ENCODE measurements around the gene TMEM128. TPM values are rescaled to one million over a fixed set of nuclear protein-coding genes. Genes with fewer than 3 reads are reported as not detected.
"Not testable (repeated sequence)": the region's sequence is repeated elsewhere in the genome, so short reads cannot be mapped to it uniquely, and the experiment has no call there.

TMEM128 gene
- total RNA-seq, 1 donor from 2014 or later: 22.5 TPM

DNA sequence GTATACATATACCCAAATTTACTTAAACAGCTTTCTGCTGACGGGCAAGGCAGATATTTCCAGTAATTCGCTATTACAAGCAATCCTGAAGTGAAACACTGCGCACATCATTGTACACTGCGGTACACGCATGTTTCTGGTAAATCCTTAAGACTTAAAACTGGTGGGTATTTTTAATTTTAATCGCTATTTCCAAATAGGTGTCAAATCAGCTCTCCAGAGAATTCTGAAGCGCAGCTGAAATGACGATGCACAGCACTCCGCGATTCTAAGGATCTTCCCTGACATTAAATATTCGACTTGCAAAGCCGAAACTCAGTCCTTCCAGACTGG lies 361 bp downstream of the TMEM128 start:
- Mint-ChIP-seq H3K27me3 (peaks cover 3% of the 10 kb centered on the region), H3K4me1 (ENCODE audit: low read depth) (peaks cover 14% of the 10 kb centered on the region), H3K27ac (peak overlapping the region; percentile 99), H3K4me3 (ENCODE audit: low read depth) (peak overlapping the region; percentile 95), H3K36me3 (ENCODE audit: insufficient read depth) (peaks cover 9% of the 10 kb centered on the region), H3K9me3 (ENCODE audit: low read depth) (no peaks in the 10 kb centered on the region)
- TF ChIP-seq, protein P1, sequence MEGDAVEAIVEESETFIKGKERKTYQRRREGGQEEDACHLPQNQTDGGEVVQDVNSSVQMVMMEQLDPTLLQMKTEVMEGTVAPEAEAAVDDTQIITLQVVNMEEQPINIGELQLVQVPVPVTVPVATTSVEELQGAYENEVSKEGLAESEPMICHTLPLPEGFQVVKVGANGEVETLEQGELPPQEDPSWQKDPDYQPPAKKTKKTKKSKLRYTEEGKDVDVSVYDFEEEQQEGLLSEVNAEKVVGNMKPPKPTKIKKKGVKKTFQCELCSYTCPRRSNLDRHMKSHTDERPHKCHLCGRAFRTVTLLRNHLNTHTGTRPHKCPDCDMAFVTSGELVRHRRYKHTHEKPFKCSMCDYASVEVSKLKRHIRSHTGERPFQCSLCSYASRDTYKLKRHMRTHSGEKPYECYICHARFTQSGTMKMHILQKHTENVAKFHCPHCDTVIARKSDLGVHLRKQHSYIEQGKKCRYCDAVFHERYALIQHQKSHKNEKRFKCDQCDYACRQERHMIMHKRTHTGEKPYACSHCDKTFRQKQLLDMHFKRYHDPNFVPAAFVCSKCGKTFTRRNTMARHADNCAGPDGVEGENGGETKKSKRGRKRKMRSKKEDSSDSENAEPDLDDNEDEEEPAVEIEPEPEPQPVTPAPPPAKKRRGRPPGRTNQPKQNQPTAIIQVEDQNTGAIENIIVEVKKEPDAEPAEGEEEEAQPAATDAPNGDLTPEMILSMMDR (IDR thresholded peaks at IDR 0.05; ENCODE audit: unreplicated experiment): no peak
- no peak for DNase-seq (ENCODE audit: low spot score, unreplicated experiment)

GRCh38 chr4:4245172-4245571 lies 2.9 kb downstream of the TMEM128 start:
- TF ChIP-seq, protein P1 (IDR thresholded peaks at IDR 0.05; ENCODE audit: unreplicated experiment): no peak
- H3K4me3 Mint-ChIP-seq (ENCODE audit: low read depth): no peak overlapping the region
- H3K36me3 Mint-ChIP-seq (ENCODE audit: insufficient read depth): peaks cover 15% of the 10 kb centered on the region
- no peaks in the 10 kb centered on the region for H3K27me3 Mint-ChIP-seq
- H3K9me3 Mint-ChIP-seq (ENCODE audit: low read depth): no peaks in the 10 kb centered on the region
- H3K4me1 Mint-ChIP-seq (ENCODE audit: low read depth): peaks cover 14% of the 10 kb centered on the region
- H3K27ac Mint-ChIP-seq: no peak overlapping the region
- no peak for DNase-seq (ENCODE audit: low spot score, unreplicated experiment)

GRCh38 chr4:4239551-4239950 lies 8.5 kb downstream of the TMEM128 start:
- Mint-ChIP-seq H3K27ac (peak overlapping the region; percentile 41), H3K36me3 (ENCODE audit: insufficient read depth) (peaks cover 24% of the 10 kb centered on the region)
- H3K4me3 Mint-ChIP-seq (ENCODE audit: low read depth); DNase-seq (ENCODE audit: low spot score, unreplicated experiment); H3K9me3 Mint-ChIP-seq (ENCODE audit: low read depth); H3K27me3 Mint-ChIP-seq; H3K4me1 Mint-ChIP-seq (ENCODE audit: low read depth): not testable (repeated sequence)

DNA sequence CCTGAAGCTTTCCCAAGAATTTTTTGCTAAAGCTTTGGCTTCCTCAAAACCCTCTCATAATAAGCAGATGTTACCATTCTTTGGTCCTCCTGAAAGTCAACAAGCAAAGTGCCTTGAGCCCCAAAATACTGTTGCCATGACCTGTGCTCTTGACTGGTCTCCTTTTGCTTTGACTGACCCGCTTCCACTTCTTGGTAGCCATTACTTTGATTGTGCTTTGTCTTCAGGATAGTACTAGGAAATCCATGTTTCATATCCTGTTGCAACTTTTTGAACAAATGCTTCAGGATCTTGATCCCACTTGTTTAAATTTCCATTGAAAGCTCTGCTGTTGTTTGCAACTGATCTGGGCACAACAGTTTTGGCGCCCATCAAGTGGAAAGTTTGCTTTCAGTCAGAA lies 14.4 kb downstream of the TMEM128 start:
- TF ChIP-seq, protein P1 (IDR thresholded peaks at IDR 0.05; ENCODE audit: unreplicated experiment): no peak
- no peak for DNase-seq (ENCODE audit: low spot score, unreplicated experiment)
- Mint-ChIP-seq H3K27ac (no peak overlapping the region), H3K27me3 (peaks cover 26% of the 10 kb centered on the region), H3K4me3 (ENCODE audit: low read depth) (no peak overlapping the region), H3K9me3 (ENCODE audit: low read depth) (peaks cover 14% of the 10 kb centered on the region), H3K36me3 (ENCODE audit: insufficient read depth) (peaks cover 18% of the 10 kb centered on the region), H3K4me1 (ENCODE audit: low read depth) (no peaks in the 10 kb centered on the region)

GRCh38 chr4:4228356-4228668 lies 19.7 kb downstream of the TMEM128 start:
- Mint-ChIP-seq H3K27me3 (peaks cover 68% of the 10 kb centered on the region), H3K9me3 (ENCODE audit: low read depth) (peaks cover 7% of the 10 kb centered on the region), H3K27ac (no peak overlapping the region), H3K4me1 (ENCODE audit: low read depth) (no peaks in the 10 kb centered on the region), H3K36me3 (ENCODE audit: insufficient read depth) (peaks cover 10% of the 10 kb centered on the region), H3K4me3 (ENCODE audit: low read depth) (no peak overlapping the region)
- TF ChIP-seq, protein P1 (IDR thresholded peaks at IDR 0.05; ENCODE audit: unreplicated experiment): no peak
- no peak for DNase-seq (ENCODE audit: low spot score, unreplicated experiment)

DNA sequence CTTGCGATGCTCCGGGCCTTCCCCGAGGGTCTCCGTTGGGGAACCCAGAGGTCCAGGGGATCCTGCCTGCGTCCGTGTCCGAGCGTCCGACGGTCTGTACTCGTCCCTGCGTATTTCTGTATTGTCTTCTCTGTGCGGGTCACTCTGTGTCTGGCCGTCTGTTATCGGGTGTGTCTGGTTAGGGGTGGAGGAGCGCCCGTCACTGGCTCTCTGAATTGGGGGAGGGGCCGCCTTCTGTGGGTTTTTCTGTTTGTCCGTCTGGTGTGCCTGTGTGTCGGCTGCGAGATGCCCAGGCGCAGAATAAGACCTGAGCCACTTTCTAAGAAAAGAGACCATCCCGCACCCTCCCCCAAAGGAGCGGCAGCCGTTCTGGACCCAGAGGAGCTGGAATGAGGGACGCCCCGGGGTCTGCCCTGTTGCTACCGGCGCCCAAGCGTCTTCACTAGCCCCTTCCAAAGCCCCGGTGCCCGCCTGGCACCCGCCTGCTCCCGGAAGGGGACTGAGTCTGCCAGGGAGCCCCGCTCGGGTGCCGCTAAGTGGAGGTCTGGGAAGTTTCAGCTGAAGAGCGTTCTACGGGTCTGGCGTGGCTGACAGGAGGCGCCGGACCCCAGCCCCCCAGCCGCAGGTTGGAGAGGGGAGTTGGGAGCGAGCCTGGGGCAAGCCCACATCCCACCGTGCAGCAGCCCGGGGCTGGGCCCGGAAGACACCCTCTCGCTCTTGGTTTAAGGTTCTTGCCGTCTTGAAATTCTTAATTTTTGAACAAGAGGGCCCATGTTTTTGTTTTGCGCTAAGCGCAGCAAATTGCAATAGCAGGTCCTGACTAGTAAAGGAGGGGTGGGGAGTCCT lies 20.3 kb downstream of the TMEM128 start:
- no peaks in the 10 kb centered on the region for H3K4me1 Mint-ChIP-seq (ENCODE audit: low read depth)
- DNase-seq (ENCODE audit: low spot score, unreplicated experiment): no peak
- TF ChIP-seq, protein P1 (IDR thresholded peaks at IDR 0.05; ENCODE audit: unreplicated experiment): no peak
- H3K27me3 Mint-ChIP-seq: peaks cover 74% of the 10 kb centered on the region
- H3K9me3 Mint-ChIP-seq (ENCODE audit: low read depth): peaks cover 2% of the 10 kb centered on the region
- no peak overlapping the region for H3K4me3 Mint-ChIP-seq (ENCODE audit: low read depth)
- H3K36me3 Mint-ChIP-seq (ENCODE audit: insufficient read depth): peaks cover 7% of the 10 kb centered on the region
- no peak overlapping the region for H3K27ac Mint-ChIP-seq

Data from progenitor cell of endocrine pancreas (in vitro differentiated cells).